HG03469 (cell line): ENCODE data around the gene CHRDL2.
"Not testable (repeated sequence)": the region's sequence is repeated elsewhere in the genome, so short reads cannot be mapped to it uniquely, and the experiment has no call there.

Experiments used
- ATAC-seq: cut with Tn5 transposase; IDR thresholded peaks from one replicate; pipeline ENCODE4 v1.9.1; 2021; ENCODE audit warnings: mild to moderate bottlenecking, moderate library complexity, moderate number of reproducible peaks; ENCODE audit not compliant: unreplicated experiment

The CHRDL2 gene

GRCh38 chr11:74672332-74672955, 58.8 kb downstream of the CHRDL2 start:
- no peak for ATAC-seq

GRCh38 chr11:74671520-74672196, 59.6 kb downstream of the CHRDL2 start:
- no peak for ATAC-seq

DNA sequence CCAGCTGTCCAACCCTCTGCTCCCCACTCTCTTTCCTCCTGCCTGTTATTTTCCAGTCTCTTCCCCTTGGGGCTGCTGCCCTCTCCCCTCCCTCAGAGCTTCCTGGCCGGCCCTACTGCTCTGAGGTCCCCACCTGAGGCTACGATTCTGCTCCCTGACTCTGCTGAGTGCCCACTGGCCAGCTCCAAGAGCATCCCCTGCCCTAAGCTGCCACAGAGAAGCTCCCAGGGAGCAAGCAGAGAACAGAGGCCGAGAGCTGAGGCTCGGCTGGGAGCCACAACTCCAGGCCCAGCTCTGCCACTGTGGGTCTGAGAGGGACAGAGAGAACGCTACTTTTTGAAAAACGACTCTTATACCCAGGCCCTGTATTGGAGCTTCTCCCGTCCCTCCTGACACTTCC, 61.1 kb downstream of the CHRDL2 start:
- ATAC-seq, result no peak

DNA sequence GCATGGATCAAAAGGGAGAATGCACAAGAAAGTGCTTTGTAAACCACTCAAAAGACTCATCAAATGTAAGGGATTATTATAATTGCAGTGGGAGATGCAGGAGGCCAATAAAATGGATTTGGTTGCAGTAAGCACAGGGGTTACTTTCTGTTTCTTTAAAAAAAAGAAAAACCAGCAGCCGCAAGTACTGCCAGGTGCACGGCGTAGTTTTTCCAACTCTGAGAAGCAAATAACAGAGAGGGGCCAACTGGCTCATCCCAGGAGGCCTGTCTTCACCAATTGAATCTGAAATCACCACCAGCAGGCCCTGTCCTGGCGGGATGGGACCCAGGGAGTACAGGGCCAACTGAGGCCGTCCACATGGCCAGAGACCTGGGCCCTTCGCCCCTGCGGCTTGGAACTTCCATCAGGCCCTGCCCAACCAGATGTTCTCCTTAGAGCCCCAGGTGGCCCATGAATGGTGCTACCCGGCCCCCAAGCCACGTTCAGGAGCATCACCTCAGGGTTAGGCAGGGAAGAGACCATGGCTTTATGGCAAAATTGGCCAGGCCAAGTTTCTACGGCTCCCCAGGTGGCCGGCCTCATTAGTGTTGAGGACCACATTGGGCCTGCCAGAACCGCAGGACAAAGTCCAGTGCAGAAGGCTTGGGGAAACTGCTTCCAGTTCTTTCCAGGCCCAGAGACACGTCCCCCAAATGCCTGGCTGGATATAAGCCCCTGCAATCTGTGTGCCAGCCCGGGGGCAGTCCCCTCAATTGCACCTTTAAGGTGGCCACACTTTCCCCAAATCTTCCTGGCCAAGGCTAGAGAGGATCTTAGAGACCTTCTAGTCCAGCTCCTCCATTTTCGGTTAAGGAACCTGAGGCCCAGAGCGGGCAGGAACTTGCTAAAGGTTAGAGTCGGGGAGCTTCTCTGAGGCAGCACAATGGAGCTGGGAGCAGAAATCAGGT, 61.7 kb downstream of the CHRDL2 start:
- no peak for ATAC-seq

- no peak for ATAC-seq
Measured at GRCh38 chr11:74663315-74663714, 67.9 kb downstream of the CHRDL2 start.

DNA sequence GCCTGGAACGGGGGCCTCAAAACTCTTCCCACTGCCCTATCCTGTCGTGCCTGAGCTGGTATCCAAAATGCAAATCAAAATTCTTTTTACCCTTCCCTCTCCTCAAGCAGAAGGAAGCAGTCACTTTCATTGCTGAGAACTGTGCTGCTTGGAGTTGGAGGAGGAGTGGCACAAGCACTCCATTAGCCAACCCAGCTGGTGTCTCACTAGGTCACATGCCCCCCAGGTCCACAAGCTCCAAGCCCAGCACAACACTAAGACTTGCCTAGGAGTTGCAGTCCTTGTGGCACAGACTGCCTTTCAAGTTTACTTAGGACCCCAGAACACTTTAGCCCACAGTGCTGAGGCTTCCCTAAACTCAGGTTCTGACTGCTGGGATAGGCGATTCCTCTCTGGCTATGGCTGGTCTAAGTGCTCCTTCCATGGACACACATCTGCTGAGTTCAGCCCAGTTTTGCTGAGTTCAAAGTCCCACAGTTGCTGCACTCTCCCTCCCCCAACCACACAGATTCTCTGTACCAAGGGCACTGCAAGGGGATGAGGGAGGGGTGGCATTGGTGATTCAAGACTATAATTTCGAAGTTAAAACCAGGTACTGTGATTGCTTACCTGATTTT, 68.6 kb downstream of the CHRDL2 start:
- no peak for ATAC-seq

DNA sequence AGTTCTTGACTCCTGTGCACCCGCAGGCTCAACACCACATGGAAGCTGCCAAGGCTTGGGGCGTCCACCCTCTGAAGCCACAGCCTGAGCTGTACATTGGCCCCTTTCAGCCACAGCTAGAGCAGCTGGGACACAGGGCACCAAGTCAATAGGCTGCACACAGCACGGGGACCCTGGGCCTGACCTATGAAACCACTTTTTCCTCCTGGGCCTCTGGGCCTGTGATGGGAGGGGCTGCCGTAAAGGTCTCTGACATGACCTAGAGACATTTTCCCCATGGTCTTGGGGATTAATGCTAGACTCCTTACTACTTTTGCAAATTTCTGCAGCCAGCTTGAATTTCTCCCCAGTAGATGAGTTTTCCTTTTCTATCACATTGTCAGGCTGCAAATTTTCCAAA, 72.1 kb downstream of the CHRDL2 start:
- ATAC-seq, result not testable (repeated sequence)

DNA sequence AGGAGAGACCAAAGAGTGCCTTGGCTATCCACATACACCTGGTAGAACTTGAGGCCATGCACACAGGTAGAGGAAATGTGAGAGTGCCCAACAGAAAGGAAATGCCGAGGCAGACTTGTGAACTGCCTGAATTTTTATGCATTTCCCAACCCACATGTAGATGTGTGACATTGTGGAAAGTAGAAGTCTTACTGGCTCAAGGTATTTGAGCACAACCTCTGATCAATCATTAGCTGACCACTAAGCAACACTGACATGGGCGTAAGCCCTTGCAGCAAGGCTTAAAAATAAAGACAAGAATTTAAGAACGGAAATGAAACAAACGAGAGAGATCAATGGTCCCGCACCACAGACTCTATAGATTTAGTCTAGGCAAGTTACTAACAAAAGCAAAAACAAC, 76.2 kb downstream of the CHRDL2 start:
- ATAC-seq, result no peak

- ATAC-seq, result no peak
Measured at GRCh38 chr11:74650498-74650897, 80.7 kb downstream of the CHRDL2 start.

- ATAC-seq, result no peak
Measured at GRCh38 chr11:74648894-74649293, 82.3 kb downstream of the CHRDL2 start.

- no peak for ATAC-seq
Measured at GRCh38 chr11:74647831-74648230, 83.4 kb downstream of the CHRDL2 start.

DNA sequence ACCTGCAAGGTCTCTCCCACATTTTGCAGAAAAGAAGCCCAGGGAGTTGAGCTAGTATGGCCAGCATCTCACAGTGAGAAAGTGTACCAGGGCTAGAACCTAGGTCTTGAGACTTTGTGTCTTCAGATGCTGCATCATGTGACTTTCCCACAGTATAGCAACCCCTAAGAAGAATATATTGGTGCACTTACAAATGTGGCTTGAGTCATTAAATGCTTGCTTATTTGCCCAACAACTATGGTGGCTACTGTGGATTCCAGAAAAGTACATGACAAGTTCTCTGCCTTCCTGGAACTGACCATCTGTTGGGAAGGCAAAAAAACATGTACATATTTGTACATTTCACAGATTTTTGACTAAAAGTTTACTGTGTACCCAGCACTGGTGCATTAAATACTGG, 83.8 kb downstream of the CHRDL2 start:
- no peak for ATAC-seq

DNA sequence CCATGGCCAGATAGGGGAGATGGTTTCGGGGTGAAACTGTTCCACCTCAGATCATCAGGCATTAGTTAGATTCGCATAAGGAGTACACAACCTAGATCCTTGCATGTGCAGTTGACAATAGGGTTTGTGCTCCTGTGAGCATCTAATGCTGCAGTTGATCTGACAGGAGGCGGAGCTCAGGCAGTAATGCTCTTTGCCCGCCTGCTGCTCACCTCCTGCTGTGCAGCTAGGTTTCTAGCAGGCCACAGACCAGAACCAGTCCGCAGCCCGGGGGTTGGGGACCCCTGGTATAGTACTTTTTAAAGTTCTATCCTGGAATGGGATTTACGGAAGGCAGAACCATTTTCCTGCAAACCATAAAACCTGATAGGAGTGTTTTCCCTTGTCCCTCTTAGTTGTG, 84.3 kb downstream of the CHRDL2 start:
- no peak for ATAC-seq
